Amygdala (tissue), 56 donors: ENCODE data around the gene ADCY5.

Experiments
- DNase-seq, 56 donors: peaks; one replicate each; lab custom pipeline; 2025; lab: John Stamatoyannopoulos, UW

Gene ADCY5

GRCh38 chr3:123295171-123295900 lies 153.6 kb downstream of the ADCY5 start:
- DNase-seq = no peak

GRCh38 chr3:123294296-123294938 lies 154.5 kb downstream of the ADCY5 start:
- DNase-seq = no peak

DNA sequence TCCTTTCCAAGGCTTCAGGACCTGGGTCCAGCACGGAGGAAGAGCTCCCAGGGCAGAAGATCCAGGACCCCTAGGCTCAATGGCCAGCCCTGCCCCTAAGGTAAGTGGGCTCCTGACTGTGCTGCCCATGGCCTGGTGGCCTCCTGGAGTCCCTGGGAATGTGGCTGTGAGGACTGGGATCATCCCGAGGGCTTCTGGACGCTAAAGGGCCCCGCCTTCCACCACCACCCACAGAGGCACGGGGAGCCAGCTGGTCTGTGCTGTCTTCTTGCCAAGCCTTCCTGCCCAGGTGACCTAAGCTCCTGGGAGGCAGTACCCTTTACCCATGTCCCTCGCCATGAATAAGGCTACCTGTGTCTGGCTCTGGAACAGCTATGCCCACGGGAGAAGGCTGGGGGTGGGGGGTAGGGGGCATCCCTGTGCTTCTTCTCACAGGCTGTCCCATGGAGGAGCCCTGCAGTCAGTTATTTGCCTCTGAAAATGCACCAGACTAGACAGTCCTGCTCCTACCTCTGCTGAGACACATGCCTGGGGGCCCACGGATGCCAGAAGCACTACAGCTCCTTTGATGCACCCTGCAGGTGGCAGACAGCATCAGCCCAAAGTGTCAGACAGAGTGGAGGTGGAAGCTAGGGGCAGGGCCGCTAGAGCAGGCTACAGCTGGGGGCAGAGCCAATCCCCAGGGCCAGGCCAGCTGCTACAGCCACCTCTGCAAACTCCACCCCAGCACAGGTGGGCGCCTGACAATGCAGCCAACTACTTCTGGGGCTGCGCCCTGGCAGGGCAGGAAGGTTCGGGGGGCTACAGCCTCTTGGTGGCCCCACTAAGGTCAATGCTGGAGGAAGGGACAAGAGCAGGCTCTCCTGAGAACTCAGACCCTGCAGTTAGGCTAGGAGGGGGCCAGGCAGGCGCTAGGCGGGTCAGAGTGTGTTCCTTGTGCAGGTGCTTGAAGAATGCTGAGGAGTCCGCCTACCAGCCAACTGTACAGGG lies 156.3 kb downstream of the ADCY5 start:
- no peak for DNase-seq

GRCh38 chr3:123291404-123291803 lies 157.5 kb downstream of the ADCY5 start:
- DNase-seq = no peak

DNA sequence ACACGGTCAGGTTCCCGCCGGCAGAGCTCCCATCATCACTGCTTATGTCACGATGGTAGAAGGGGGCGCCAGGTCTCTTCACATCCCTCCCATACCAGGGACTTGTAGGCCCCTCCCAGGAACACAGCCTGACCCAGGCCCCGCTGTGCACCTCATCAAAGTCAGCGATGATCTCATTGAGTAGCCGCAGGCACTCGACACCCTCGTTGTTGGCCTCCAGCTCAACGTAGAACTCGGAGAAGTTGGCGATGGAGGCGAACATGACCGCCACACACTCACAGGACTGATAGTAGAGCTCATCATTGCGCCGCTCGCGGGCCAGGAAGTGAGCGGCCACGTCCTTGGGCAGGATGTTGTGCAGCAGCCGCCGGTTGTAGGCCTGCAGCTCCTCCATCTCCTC lies 157.9 kb downstream of the ADCY5 start:
- DNase-seq = no peak

GRCh38 chr3:123290107-123290930 lies 158.6 kb downstream of the ADCY5 start:
- no peak for DNase-seq

DNA sequence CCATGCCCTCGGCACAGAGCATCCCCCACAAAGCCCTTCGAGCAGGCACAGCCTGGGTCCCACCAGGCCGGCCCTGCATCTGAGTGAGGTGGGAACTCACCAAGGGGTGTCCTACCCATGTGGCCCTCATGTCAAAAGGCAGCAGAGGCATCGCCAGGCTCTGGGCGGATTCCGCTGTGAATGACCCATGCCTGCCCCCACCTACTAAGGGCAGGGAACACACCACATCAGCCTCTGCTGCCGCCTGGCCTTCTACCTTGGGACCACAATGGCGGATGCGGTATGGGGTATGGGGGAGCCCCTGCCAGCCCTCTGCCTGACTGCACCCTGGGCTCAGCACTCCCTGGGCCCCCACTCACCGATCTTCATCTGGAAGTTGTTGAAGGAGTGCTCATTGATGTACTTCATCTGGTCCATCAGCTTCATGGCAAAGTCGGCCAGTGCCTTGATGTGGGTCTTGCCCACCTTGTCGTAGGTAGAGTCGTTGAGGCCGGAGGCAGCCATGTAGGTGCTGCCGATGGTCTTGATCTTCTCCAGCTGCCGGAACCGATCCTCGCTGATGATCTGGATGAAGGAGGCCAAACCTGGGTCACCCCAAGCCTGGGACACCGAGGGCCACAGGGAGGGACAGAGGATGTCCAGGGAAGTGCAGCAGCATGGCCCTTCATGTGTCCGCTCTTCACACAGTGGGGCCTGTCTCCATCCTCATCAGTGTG lies 159.3 kb downstream of the ADCY5 start:
- DNase-seq = no peak

GRCh38 chr3:123287962-123288302 lies 161.0 kb downstream of the ADCY5 start:
- no peak for DNase-seq

GRCh38 chr3:123287051-123287961 lies 161.6 kb downstream of the ADCY5 start:
- DNase-seq = no peak

- DNase-seq = peak in 9 of 56 donors; percentile 9 to 36 (median 13)
Measured at GRCh38 chr3:123286308-123287023, 162.4 kb downstream of the ADCY5 start.

GRCh38 chr3:123285931-123286307 lies 163.0 kb downstream of the ADCY5 start:
- DNase-seq = no peak

GRCh38 chr3:123285479-123285878 lies 163.4 kb downstream of the ADCY5 start:
- DNase-seq = no peak

GRCh38 chr3:123285066-123285465 lies 163.8 kb downstream of the ADCY5 start:
- DNase-seq = no peak

- no peak for DNase-seq
Measured at GRCh38 chr3:123284399-123285010, 164.4 kb downstream of the ADCY5 start.

GRCh38 chr3:123283657-123284398 lies 165.1 kb downstream of the ADCY5 start:
- no peak for DNase-seq

DNA sequence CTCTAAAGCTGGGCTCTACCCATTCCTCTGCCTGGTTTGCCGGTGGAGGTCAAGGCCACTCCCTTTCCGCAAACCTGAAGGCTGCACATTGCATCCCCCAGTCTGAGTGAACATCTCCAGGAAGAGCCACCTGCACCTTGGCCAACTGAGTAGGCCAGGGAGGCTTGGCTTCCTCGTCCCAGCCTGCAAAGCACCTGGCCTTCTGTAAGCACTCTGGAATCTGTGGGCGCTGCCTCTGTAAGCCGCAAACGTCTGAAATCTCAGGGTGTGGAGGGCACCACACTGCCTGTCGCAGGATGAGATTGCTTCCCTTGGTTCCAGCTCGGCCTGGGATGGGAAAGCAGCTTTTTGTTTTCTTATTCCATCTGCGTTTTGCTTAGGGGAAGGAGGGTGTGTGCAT lies 165.8 kb downstream of the ADCY5 start:
- no peak for DNase-seq

DNA sequence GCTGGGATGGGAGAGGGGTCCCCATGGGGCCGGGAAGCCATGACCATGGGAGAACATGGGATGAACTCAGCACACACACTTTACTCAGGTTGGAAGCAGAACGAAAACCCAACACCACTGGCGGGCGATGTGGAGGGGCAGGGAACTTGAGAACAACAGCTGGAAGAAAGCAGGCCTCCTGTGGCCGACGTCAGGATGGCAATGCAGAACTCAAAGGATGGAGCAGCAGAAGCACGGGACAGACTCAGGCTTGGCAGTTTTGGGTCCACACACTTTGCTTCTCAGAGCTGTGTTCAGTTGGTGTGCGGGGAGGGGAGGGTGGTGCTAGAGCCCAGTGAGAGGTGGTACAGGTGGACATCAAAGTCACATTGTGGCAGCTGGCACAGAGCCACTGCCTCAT lies 166.4 kb downstream of the ADCY5 start:
- DNase-seq = no peak
